Superior temporal gyrus (tissue), 1 donor: ENCODE results near the gene PDE3A.

Source experiments
- DNase-seq: peaks from one replicate; pipeline ENCODE4 v3.0.0-alpha.2; 2016; ENCODE audit errors: extremely low spot score

Gene PDE3A

GRCh38 chr12:20711846-20712245, 343.5 kb downstream of the PDE3A start:
- no peak for DNase-seq

GRCh38 chr12:20716037-20716436, 347.7 kb downstream of the PDE3A start:
- DNase-seq, result no peak

- no peak for DNase-seq
Measured at GRCh38 chr12:20716985-20717384, 348.6 kb downstream of the PDE3A start.

- no peak for DNase-seq
Measured at GRCh38 chr12:20718294-20718693, 350.0 kb downstream of the PDE3A start.

- no peak for DNase-seq
Measured at GRCh38 chr12:20722142-20722541, 353.8 kb downstream of the PDE3A start.

GRCh38 chr12:20731274-20731673, 362.9 kb downstream of the PDE3A start:
- DNase-seq, result no peak
